K562 (cell line): Measurements from ENCODE around the gene ZNF816. TPM values are rescaled to one million over a fixed set of nuclear protein-coding genes. Genes with fewer than 3 reads are reported as not detected.

Experiments
- CBX2 ChIP-seq: fragments of 200-600 bp; sonication (generic); IDR thresholded peaks from one replicate; pipeline ENCODE4 v1.6.1; 2012; ENCODE audit warnings: mild to moderate bottlenecking, low read length, inconsistent platforms; ENCODE audit not compliant: insufficient read depth, poor library complexity, severe bottlenecking
- KAT7 ChIP-seq: sonication (generic); formaldehyde crosslinking; IDR thresholded peaks from 2 replicates; pipeline ENCODE4 v1.8.0; 2022; ENCODE audit warnings: missing genetic modification reagents, mild to moderate bottlenecking, borderline replicate concordance
- MTF1 ChIP-seq: fragments of 250-450 bp; sonication (Bioruptor Pico); IDR thresholded peaks from 2 replicates; pipeline ENCODE4 v1.9.0; 2021; ENCODE audit warnings: moderate library complexity, mild to moderate bottlenecking, inconsistent platforms, borderline replicate concordance
- NFYB ChIP-seq: IDR thresholded peaks from 2 replicates; pipeline ENCODE4 v1.6.1; 2011; ENCODE audit warnings: mild to moderate bottlenecking, moderate library complexity; ENCODE audit not compliant: insufficient read length; ENCODE audit errors: extremely low read depth
- PCBP1 ChIP-seq: fragments of 200-400 bp; formaldehyde crosslinking; IDR thresholded peaks from 2 replicates; pipeline ENCODE4 v1.6.1; 2018; ENCODE audit warnings: mild to moderate bottlenecking, low read depth, low read length; ENCODE audit not compliant: poor library complexity, severe bottlenecking
- SIN3A ChIP-seq, 2 experiments: fragments of 150-350 bp in 1 of 2; IDR thresholded peaks; 2 replicates each; pipeline ENCODE4 v1.6.1; 2011 to 2016; ENCODE audit warnings: borderline replicate concordance in 2 of 2, low read depth in 2 of 2, low read length in 2 of 2, mild to moderate bottlenecking in 2 of 2, moderate library complexity in 2 of 2; ENCODE audit not compliant: control insufficient read depth in 1 of 2
- TEAD1 ChIP-seq, 2 experiments: fragments of 450-650 bp in 1 of 2; sonication (generic) in 1 of 2; formaldehyde crosslinking; IDR thresholded peaks; 2 replicates each; pipeline versions ENCODE4 v1.4.0 to v1.8.0; 2020 to 2022; ENCODE audit warnings: mild to moderate bottlenecking in 2 of 2, missing genetic modification reagents in 1 of 2
- U2AF1 ChIP-seq: fragments of 200-400 bp; formaldehyde crosslinking; optimal IDR thresholded peaks from 2 replicates; pipeline ENCODE3; 2017; ENCODE audit warnings: mild to moderate bottlenecking, low read depth, low read length, moderate library complexity
- ZNF282 ChIP-seq: sonication (generic); formaldehyde crosslinking; IDR thresholded peaks from 2 replicates; pipeline ENCODE4 v1.8.1; 2023; ENCODE audit warnings: missing genetic modification reagents
- ZNF3 ChIP-seq: fragments of 250-450 bp; sonication (Bioruptor Pico); IDR thresholded peaks from 2 replicates; pipeline ENCODE4 v1.5.0; 2021; ENCODE audit warnings: mild to moderate bottlenecking, moderate library complexity
- polyA plus RNA-seq, 8 experiments: library from polyadenylated mRNA; depleted of rRNA in 4 of 8; stranded (reverse) in 5 of 8; unstranded in 3 of 8; fragments of >200 nt; fragmentation: Nextera tagmentation in 2 of 8; fragmentation: Illumina TruSeq in 1 of 8; extraction: Ambion mirVana in 2 of 8; extraction: Trizol in 1 of 8; gene quantifications; 2 replicates each; pipeline versions ENCODE4 v1.2.1 to v1.2.3, GENCODE V29; 2011 to 2014; ENCODE audit warnings: inconsistent platforms in 1 of 8, missing spikeins in 1 of 8
- total RNA-seq, 7 experiments: library from RNA; depleted of rRNA in 6 of 7; stranded (reverse); fragments of >200 nt in 6 of 7; fragmentation: Illumina TruSeq in 2 of 7; extraction: Trizol in 2 of 7; gene quantifications; 2 replicates each; pipeline versions ENCODE4 v1.2.1 to v1.2.3, GENCODE V29; 2011 to 2021; ENCODE audit warnings: low replicate concordance in 1 of 7
- TF ChIP-seq, protein P1 (sequence below): fragments of 200-400 bp; formaldehyde crosslinking; IDR thresholded peaks from 2 replicates; pipeline ENCODE4 v1.6.1; 2017; ENCODE audit warnings: mild to moderate bottlenecking, low read depth, low read length, moderate library complexity
- TF ChIP-seq, protein P2 (sequence below): fragments of 450-650 bp; IDR thresholded peaks from 2 replicates; pipeline ENCODE4 v1.6.1; 2016; ENCODE audit warnings: mild to moderate bottlenecking, moderate library complexity

ZNF816 gene
- total and polyA plus RNA-seq, 9 of the 15 experiments (the other 6 are each of a cell fraction or from before 2014, with no cell fraction given): 8.6 to 23.4 (median 13.0) TPM

- TF ChIP-seq, protein P1, sequence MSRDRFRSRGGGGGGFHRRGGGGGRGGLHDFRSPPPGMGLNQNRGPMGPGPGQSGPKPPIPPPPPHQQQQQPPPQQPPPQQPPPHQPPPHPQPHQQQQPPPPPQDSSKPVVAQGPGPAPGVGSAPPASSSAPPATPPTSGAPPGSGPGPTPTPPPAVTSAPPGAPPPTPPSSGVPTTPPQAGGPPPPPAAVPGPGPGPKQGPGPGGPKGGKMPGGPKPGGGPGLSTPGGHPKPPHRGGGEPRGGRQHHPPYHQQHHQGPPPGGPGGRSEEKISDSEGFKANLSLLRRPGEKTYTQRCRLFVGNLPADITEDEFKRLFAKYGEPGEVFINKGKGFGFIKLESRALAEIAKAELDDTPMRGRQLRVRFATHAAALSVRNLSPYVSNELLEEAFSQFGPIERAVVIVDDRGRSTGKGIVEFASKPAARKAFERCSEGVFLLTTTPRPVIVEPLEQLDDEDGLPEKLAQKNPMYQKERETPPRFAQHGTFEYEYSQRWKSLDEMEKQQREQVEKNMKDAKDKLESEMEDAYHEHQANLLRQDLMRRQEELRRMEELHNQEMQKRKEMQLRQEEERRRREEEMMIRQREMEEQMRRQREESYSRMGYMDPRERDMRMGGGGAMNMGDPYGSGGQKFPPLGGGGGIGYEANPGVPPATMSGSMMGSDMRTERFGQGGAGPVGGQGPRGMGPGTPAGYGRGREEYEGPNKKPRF: no peak
- no peak for TF ChIP-seq CBX2
- no peak for TF ChIP-seq NFYB
- TF ChIP-seq ZNF3: no peak
- no peak for TF ChIP-seq U2AF1
- no peak for TF ChIP-seq PCBP1
- TF ChIP-seq, protein P2, sequence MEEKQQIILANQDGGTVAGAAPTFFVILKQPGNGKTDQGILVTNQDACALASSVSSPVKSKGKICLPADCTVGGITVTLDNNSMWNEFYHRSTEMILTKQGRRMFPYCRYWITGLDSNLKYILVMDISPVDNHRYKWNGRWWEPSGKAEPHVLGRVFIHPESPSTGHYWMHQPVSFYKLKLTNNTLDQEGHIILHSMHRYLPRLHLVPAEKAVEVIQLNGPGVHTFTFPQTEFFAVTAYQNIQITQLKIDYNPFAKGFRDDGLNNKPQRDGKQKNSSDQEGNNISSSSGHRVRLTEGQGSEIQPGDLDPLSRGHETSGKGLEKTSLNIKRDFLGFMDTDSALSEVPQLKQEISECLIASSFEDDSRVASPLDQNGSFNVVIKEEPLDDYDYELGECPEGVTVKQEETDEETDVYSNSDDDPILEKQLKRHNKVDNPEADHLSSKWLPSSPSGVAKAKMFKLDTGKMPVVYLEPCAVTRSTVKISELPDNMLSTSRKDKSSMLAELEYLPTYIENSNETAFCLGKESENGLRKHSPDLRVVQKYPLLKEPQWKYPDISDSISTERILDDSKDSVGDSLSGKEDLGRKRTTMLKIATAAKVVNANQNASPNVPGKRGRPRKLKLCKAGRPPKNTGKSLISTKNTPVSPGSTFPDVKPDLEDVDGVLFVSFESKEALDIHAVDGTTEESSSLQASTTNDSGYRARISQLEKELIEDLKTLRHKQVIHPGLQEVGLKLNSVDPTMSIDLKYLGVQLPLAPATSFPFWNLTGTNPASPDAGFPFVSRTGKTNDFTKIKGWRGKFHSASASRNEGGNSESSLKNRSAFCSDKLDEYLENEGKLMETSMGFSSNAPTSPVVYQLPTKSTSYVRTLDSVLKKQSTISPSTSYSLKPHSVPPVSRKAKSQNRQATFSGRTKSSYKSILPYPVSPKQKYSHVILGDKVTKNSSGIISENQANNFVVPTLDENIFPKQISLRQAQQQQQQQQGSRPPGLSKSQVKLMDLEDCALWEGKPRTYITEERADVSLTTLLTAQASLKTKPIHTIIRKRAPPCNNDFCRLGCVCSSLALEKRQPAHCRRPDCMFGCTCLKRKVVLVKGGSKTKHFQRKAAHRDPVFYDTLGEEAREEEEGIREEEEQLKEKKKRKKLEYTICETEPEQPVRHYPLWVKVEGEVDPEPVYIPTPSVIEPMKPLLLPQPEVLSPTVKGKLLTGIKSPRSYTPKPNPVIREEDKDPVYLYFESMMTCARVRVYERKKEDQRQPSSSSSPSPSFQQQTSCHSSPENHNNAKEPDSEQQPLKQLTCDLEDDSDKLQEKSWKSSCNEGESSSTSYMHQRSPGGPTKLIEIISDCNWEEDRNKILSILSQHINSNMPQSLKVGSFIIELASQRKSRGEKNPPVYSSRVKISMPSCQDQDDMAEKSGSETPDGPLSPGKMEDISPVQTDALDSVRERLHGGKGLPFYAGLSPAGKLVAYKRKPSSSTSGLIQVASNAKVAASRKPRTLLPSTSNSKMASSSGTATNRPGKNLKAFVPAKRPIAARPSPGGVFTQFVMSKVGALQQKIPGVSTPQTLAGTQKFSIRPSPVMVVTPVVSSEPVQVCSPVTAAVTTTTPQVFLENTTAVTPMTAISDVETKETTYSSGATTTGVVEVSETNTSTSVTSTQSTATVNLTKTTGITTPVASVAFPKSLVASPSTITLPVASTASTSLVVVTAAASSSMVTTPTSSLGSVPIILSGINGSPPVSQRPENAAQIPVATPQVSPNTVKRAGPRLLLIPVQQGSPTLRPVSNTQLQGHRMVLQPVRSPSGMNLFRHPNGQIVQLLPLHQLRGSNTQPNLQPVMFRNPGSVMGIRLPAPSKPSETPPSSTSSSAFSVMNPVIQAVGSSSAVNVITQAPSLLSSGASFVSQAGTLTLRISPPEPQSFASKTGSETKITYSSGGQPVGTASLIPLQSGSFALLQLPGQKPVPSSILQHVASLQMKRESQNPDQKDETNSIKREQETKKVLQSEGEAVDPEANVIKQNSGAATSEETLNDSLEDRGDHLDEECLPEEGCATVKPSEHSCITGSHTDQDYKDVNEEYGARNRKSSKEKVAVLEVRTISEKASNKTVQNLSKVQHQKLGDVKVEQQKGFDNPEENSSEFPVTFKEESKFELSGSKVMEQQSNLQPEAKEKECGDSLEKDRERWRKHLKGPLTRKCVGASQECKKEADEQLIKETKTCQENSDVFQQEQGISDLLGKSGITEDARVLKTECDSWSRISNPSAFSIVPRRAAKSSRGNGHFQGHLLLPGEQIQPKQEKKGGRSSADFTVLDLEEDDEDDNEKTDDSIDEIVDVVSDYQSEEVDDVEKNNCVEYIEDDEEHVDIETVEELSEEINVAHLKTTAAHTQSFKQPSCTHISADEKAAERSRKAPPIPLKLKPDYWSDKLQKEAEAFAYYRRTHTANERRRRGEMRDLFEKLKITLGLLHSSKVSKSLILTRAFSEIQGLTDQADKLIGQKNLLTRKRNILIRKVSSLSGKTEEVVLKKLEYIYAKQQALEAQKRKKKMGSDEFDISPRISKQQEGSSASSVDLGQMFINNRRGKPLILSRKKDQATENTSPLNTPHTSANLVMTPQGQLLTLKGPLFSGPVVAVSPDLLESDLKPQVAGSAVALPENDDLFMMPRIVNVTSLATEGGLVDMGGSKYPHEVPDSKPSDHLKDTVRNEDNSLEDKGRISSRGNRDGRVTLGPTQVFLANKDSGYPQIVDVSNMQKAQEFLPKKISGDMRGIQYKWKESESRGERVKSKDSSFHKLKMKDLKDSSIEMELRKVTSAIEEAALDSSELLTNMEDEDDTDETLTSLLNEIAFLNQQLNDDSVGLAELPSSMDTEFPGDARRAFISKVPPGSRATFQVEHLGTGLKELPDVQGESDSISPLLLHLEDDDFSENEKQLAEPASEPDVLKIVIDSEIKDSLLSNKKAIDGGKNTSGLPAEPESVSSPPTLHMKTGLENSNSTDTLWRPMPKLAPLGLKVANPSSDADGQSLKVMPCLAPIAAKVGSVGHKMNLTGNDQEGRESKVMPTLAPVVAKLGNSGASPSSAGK: peak; percentile 74
- TF ChIP-seq ZNF282 (CRISPR knock-in tag): no peak
- 0 out of 4 replicates have a peak, but pooled peaks of 1 of the 2 experiments have one; percentile 23 for TF ChIP-seq SIN3A (IDR thresholded peaks at IDR 0.05; ENCODE audit: borderline replicate concordance in 2 of 2, control insufficient read depth in 1 of 2, low read depth in 2 of 2, low read length in 2 of 2)
- no peak for TF ChIP-seq MTF1 (CRISPR knock-in tag)
- no peak for TF ChIP-seq TEAD1 (CRISPR knock-in tag; IDR thresholded peaks at IDR 0.05)
- TF ChIP-seq KAT7 (CRISPR knock-in tag): 0 out of 2 replicates have a peak, but pooled peaks have one; percentile 34
- TF ChIP-seq, all 486 proteins: peak for 10
These were observed 20.7 kb downstream of the ZNF816 start (continued) for GRCh38 chr19:52941941-52942385.
